HCT116 (cell line): ENCODE data around the gene FADS1. TPM values are rescaled to one million over a fixed set of nuclear protein-coding genes. Genes with fewer than 3 reads are reported as not detected.

Experiments
- ATAC-seq: fragments of 200-7000 bp; cut with Tn5 transposase; 2 replicates; pipeline ENCODE4 v1.9.1; 2020; ENCODE audit warnings: mild to moderate bottlenecking, moderate library complexity
- BruUV-seq: library from RNA; stranded (reverse); fragments of 400-500 nt; replicated peaks from 2 replicates; lab custom pipeline; 2021; lab: Mats Ljungman, UMichigan
- CTCF ChIA-PET: fragments of 300-600 bp; sonication (Branson Sonifier 250); formaldehyde crosslinking; loops from one replicate; lab custom pipeline; 2021; ENCODE audit warnings: antibody characterized with exemption; lab: Charles Lee
- POLR2A ChIA-PET: fragments of 300-600, 350-600 bp; sonication (Branson Sonifier 250); formaldehyde crosslinking; loops from one replicate; lab custom pipeline; 2021; ENCODE audit warnings: antibody characterized with exemption; lab: Charles Lee
- RAD21 ChIA-PET, 2 experiments: fragments of 300-600 bp; sonication (Branson Sonifier 250); formaldehyde crosslinking; loops; one replicate each; lab custom pipeline; 2023; ENCODE audit warnings: low total read pairs in 2 of 2; ENCODE audit not compliant: uncharacterized antibody in 2 of 2, unreplicated experiment in 2 of 2, low non-redundant PET in 1 of 2; lab: Charles Lee
- DNase-seq: peaks from one replicate; pipeline ENCODE4 v3.0.0-alpha.2; 2010; ENCODE audit warnings: low read depth, low spot score
- H2AFZ ChIP-seq: fragments of 200-600 bp; shearing (Covaris generic), sonication (generic); 2 replicates; pipeline ENCODE4 v1.6.1; 2017; ENCODE audit warnings: low read depth, mixed run types, mixed read lengths, antibody characterized with exemption, low read length; ENCODE audit not compliant: poor library complexity, severe bottlenecking
- H3K27ac ChIP-seq: 2 replicates; pipeline ENCODE4 v1.5.1; 2012; ENCODE audit warnings: low read depth, low read length
- H3K27me3 ChIP-seq: fragments of 200-600 bp; sonication (generic); 2 replicates; pipeline ENCODE4 v1.6.1; 2016; ENCODE audit warnings: mixed run types, low read length, mixed read lengths; ENCODE audit not compliant: insufficient read depth
- H3K36me3 ChIP-seq, 2 experiments: fragments of 200-500 bp in 1 of 2; fragments of 200-600 bp in 1 of 2; sonication (Bioruptor generic) in 1 of 2; sonication (generic) in 1 of 2; 2 replicates each; pipeline versions ENCODE4 v1.5.1 to v1.6.1; 2014 to 2016; ENCODE audit warnings: low read length in 2 of 2, inconsistent platforms in 1 of 2, mixed read lengths in 1 of 2, mixed run types in 1 of 2; ENCODE audit not compliant: insufficient read depth in 2 of 2, control insufficient read depth in 1 of 2
- H3K4me1 ChIP-seq, 2 experiments: fragments of 200-600 bp in 1 of 2; sonication (generic) in 1 of 2; 2 replicates each; pipeline versions ENCODE4 v1.5.1 to v1.6.1; 2012 to 2017; ENCODE audit warnings: low read length in 2 of 2, inconsistent platforms in 1 of 2, mild to moderate bottlenecking in 1 of 2, mixed read lengths in 1 of 2, mixed run types in 1 of 2, moderate library complexity in 1 of 2; ENCODE audit not compliant: insufficient read depth in 2 of 2, control insufficient read depth in 1 of 2
- H3K4me2 ChIP-seq: fragments of 200-600 bp; sonication (generic); 2 replicates; pipeline ENCODE4 v1.6.1; 2017; ENCODE audit warnings: mixed run types, low read length, mixed read lengths
- H3K4me3 ChIP-seq, 2 experiments: fragments of 200-600 bp in 1 of 2; sonication (generic) in 1 of 2; replicated peaks in 1 of 2; 2 replicates each; pipeline ENCODE4 v1.5.1; 2011 to 2016; ENCODE audit warnings: low read length in 2 of 2, control low read depth in 1 of 2, low read depth in 1 of 2, mild to moderate bottlenecking in 1 of 2, mixed read lengths in 1 of 2, mixed run types in 1 of 2
- H3K79me2 ChIP-seq: fragments of 200-600 bp; sonication (generic); 2 replicates; pipeline ENCODE4 v1.6.1; 2017; ENCODE audit warnings: mild to moderate bottlenecking, mixed run types, low read length, moderate library complexity, mixed read lengths; ENCODE audit not compliant: insufficient read depth
- H3K9ac ChIP-seq: fragments of 200-600 bp; sonication (generic); 2 replicates; pipeline ENCODE4 v1.6.1; 2016; ENCODE audit warnings: low read length, mixed read lengths
- H3K9me2 ChIP-seq: fragments of 200-600 bp; sonication (generic), shearing (Covaris generic); 2 replicates; pipeline ENCODE4 v1.6.1; 2017; ENCODE audit warnings: mixed run types, mild to moderate bottlenecking, moderate library complexity; ENCODE audit not compliant: insufficient read depth
- H3K9me3 ChIP-seq, 2 experiments: fragments of 200-500 bp in 1 of 2; fragments of 200-600 bp in 1 of 2; sonication (Bioruptor generic) in 1 of 2; sonication (generic) in 1 of 2; 2 replicates each; pipeline ENCODE4 v1.6.1; 2014 to 2017; ENCODE audit warnings: low read length in 2 of 2, mixed read lengths in 2 of 2, inconsistent platforms in 1 of 2, low read depth in 1 of 2, mild to moderate bottlenecking in 1 of 2, mixed run types in 1 of 2, moderate library complexity in 1 of 2; ENCODE audit not compliant: control insufficient read depth in 1 of 2, insufficient read depth in 1 of 2
- H4K20me1 ChIP-seq: fragments of 200-600 bp; sonication (generic), shearing (Covaris generic); 2 replicates; pipeline ENCODE4 v1.6.1; 2017; ENCODE audit warnings: mixed run types, mild to moderate bottlenecking, moderate library complexity; ENCODE audit not compliant: insufficient read depth
- CEBPB ChIP-seq: IDR thresholded peaks from 2 replicates; pipeline ENCODE4 v1.6.1; 2012; ENCODE audit warnings: low read depth
- EGR1 ChIP-seq: IDR thresholded peaks from 2 replicates; pipeline ENCODE4 v1.6.1; 2012; ENCODE audit warnings: low read depth
- EZH2phosphoT487 ChIP-seq: fragments of 200-600 bp; IDR thresholded peaks from 2 replicates; pipeline ENCODE4 v1.6.1; 2018; ENCODE audit warnings: antibody characterized with exemption, borderline replicate concordance
- POLR2A ChIP-seq: IDR thresholded peaks from 2 replicates; pipeline ENCODE4 v1.7.0; 2011; ENCODE audit warnings: borderline replicate concordance; ENCODE audit not compliant: insufficient read depth, insufficient read length; ENCODE audit errors: extremely low read depth
- POLR2AphosphoS5 ChIP-seq: IDR thresholded peaks from 2 replicates; pipeline ENCODE4 v1.6.1; 2011; ENCODE audit warnings: mild to moderate bottlenecking, low read depth, low read length, moderate library complexity
- SP1 ChIP-seq: IDR thresholded peaks from 2 replicates; pipeline ENCODE4 v1.6.1; 2012; ENCODE audit warnings: low read depth
- SRF ChIP-seq: IDR thresholded peaks from 2 replicates; pipeline ENCODE4 v1.6.1; 2012; ENCODE audit warnings: low read depth
- YY1 ChIP-seq: IDR thresholded peaks from 2 replicates; pipeline ENCODE4 v1.6.1; 2011; ENCODE audit warnings: low read length, low read depth, moderate library complexity, mild to moderate bottlenecking; ENCODE audit not compliant: insufficient replicate concordance; ENCODE audit errors: extremely low read depth
- ZBTB33 ChIP-seq: IDR thresholded peaks from 2 replicates; pipeline ENCODE4 v1.6.1; 2011; ENCODE audit warnings: mild to moderate bottlenecking, low read length, moderate library complexity; ENCODE audit not compliant: insufficient replicate concordance; ENCODE audit errors: extremely low read depth
- ZFX ChIP-seq: fragments of 450-650 bp; IDR thresholded peaks from 2 replicates; pipeline ENCODE4 v1.6.1; 2017
- ZNF274 ChIP-seq: fragments of 200-500 bp; sonication (Bioruptor generic); IDR thresholded peaks from 2 replicates; pipeline ENCODE4 v1.6.1; 2014; ENCODE audit warnings: mild to moderate bottlenecking, low read depth, low read length, inconsistent platforms
- intact Hi-C: fragments of 100-400 bp; cut with micrococcal nuclease; formaldehyde crosslinking; loops from 2 replicates; pipeline ENCODE4 v1.10.0; 2022
- total RNA-seq: library from RNA; stranded (reverse); gene quantifications from one replicate; pipeline ENCODE4 v1.2.1, GENCODE V29; 2021; ENCODE audit not compliant: unreplicated experiment
- TF ChIP-seq, protein P1 (sequence below): IDR thresholded peaks from 2 replicates; pipeline ENCODE4 v1.6.1; 2012

The FADS1 gene
- total RNA-seq, 1 experiment from 2014 or later: 56.6 TPM

GRCh38 chr11:61851113-61851899, 34.5 kb upstream of the FADS1 start (continued):
- TF ChIP-seq EGR1 (no peak), POLR2AphosphoS5 (no peak), SRF (no peak), EZH2phosphoT487 (no peak), ZNF274 (no peak), SP1 (no peak), ZFX (no peak), CEBPB (no peak), YY1 (no peak)
- TF ChIP-seq, protein P1, sequence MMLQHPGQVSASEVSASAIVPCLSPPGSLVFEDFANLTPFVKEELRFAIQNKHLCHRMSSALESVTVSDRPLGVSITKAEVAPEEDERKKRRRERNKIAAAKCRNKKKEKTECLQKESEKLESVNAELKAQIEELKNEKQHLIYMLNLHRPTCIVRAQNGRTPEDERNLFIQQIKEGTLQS: no peak

DNA sequence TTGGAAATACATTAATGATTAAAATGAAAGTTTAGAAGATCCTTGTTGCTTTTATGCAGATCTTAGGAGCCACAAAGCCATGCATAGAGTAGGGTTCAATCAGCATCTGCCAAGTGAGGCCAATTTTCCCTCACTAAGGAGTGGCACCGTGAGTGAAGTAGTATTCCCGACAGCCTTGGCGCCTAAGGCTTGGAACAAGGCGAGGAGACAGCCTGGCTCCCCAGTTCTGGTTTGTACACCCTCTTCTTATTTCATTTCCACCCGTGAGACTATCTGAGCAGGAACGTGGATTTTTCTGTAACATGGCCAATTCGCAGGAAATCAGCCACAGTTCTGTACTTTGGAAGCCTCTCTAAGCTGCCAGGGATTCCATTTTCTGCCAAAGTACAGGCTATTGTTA, 33.9 kb upstream of the FADS1 start:
- Histone ChIP-seq H3K9ac (no peak overlapping the region), H3K36me3 (no peaks in the 10 kb centered on the region), H3K27me3 (no peaks in the 10 kb centered on the region), H3K27ac (no peak overlapping the region)
- ATAC-seq: no peak
- DNase-seq: no peak
- intact Hi-C loops: no loop called here
- BruUV-seq: no TSS peak
- TF ChIP-seq ZBTB33: no peak
- no peak for TF ChIP-seq POLR2AphosphoS5
- TF ChIP-seq POLR2A: no peak
- TF ChIP-seq, all 23 proteins: peak for 0
- Histone ChIP-seq H3K4me3 (no peak overlapping the region), H3K4me2 (no peak overlapping the region), H3K9me3 (no peaks in the 10 kb centered on the region), H2AFZ (no peak overlapping the region), H3K79me2 (no peaks in the 10 kb centered on the region), H4K20me1 (no peaks in the 10 kb centered on the region), H3K4me1 (no peaks in the 10 kb centered on the region), H3K9me2 (no peaks in the 10 kb centered on the region)
- POLR2A ChIA-PET: no interaction called here
- RAD21 ChIA-PET: no interaction called here
- CTCF ChIA-PET: no interaction called here
